WTC11 (cell line): ENCODE results near the gene OVOL3. TPM values are rescaled to one million over a fixed set of nuclear protein-coding genes. Genes with fewer than 3 reads are reported as not detected.

Experiments
- ATAC-seq: fragments of 200-7000 bp; cut with Tn5 transposase; 2 replicates; pipeline ENCODE4 v1.10.0; 2021; ENCODE audit warnings: mild to moderate bottlenecking, moderate library complexity
- CTCF ChIA-PET: fragments of 300-600 bp; sonication (Branson Sonifier 250); formaldehyde crosslinking; loops from one replicate; lab custom pipeline; 2021; ENCODE audit warnings: antibody characterized with exemption; lab: Charles Lee
- POLR2A ChIA-PET: fragments of 350-600 bp; sonication (Branson Sonifier 250); formaldehyde crosslinking; loops from one replicate; lab custom pipeline; 2021; ENCODE audit warnings: antibody characterized with exemption; lab: Charles Lee
- DNase-seq: peaks from one replicate; pipeline ENCODE4 v3.0.0; 2021; ENCODE audit warnings: low spot score
- H3K27ac Mint-ChIP-seq: 2 replicates; pipeline ENCODE4 v1.8.0; 2021; ENCODE audit warnings: mixed read lengths
- H3K27me3 Mint-ChIP-seq: 2 replicates; pipeline ENCODE4 v1.8.0; 2021; ENCODE audit warnings: low read depth, mild to moderate bottlenecking, moderate library complexity, mixed read lengths
- H3K36me3 Mint-ChIP-seq: 2 replicates; pipeline ENCODE4 v1.8.0; 2021; ENCODE audit warnings: mixed read lengths
- H3K4me1 Mint-ChIP-seq: 2 replicates; pipeline ENCODE4 v1.8.0; 2022; ENCODE audit warnings: mixed read lengths
- H3K4me3 Mint-ChIP-seq: 2 replicates; pipeline ENCODE4 v1.8.0; 2021; ENCODE audit warnings: mild to moderate bottlenecking, moderate library complexity, mixed read lengths
- H3K9me3 Mint-ChIP-seq: 2 replicates; pipeline ENCODE4 v1.8.0; 2021; ENCODE audit warnings: mixed read lengths
- ARID4B ChIP-seq: sonication (generic); formaldehyde crosslinking; IDR thresholded peaks from 2 replicates; pipeline ENCODE4 v1.8.0; 2023; ENCODE audit warnings: missing genetic modification reagents, mild to moderate bottlenecking, borderline replicate concordance
- ETV6 ChIP-seq: sonication (generic); formaldehyde crosslinking; IDR thresholded peaks from 2 replicates; pipeline ENCODE4 v1.8.1; 2022; ENCODE audit warnings: mild to moderate bottlenecking, missing genetic modification reagents
- IRF2 ChIP-seq: sonication (generic); formaldehyde crosslinking; IDR thresholded peaks from 2 replicates; pipeline ENCODE4 v1.8.0; 2022; ENCODE audit warnings: low read depth, missing genetic modification reagents, borderline replicate concordance
- KAT7 ChIP-seq: sonication (generic); formaldehyde crosslinking; IDR thresholded peaks from 2 replicates; pipeline ENCODE4 v1.8.1; 2023; ENCODE audit warnings: missing genetic modification reagents, mild to moderate bottlenecking, borderline replicate concordance
- MLX ChIP-seq: sonication (generic); formaldehyde crosslinking; IDR thresholded peaks from 2 replicates; pipeline ENCODE4 v1.8.1; 2023; ENCODE audit warnings: mild to moderate bottlenecking, missing genetic modification reagents, moderate library complexity
- MXD4 ChIP-seq: fragments of 250-450 bp; sonication (Bioruptor Pico); IDR thresholded peaks from 2 replicates; pipeline ENCODE4 v1.8.0; 2021; ENCODE audit warnings: mild to moderate bottlenecking, moderate library complexity, borderline replicate concordance
- RORB ChIP-seq: fragments of 250-450 bp; sonication (Bioruptor Pico); IDR thresholded peaks from 2 replicates; pipeline ENCODE4 v1.9.0; 2021; ENCODE audit warnings: mild to moderate bottlenecking
- ZNF121 ChIP-seq: sonication (generic); formaldehyde crosslinking; IDR thresholded peaks from 2 replicates; pipeline ENCODE4 v1.8.0; 2023; ENCODE audit warnings: missing genetic modification reagents
- ZNF219 ChIP-seq: sonication (generic); formaldehyde crosslinking; IDR thresholded peaks from 2 replicates; pipeline ENCODE4 v1.8.0; 2023; ENCODE audit warnings: missing genetic modification reagents, mild to moderate bottlenecking, borderline replicate concordance
- ZNF396 ChIP-seq: fragments of 250-450 bp; sonication (Bioruptor Pico); IDR thresholded peaks from 2 replicates; pipeline ENCODE4 v1.8.0; 2021; ENCODE audit warnings: mild to moderate bottlenecking, moderate library complexity, borderline replicate concordance
- total RNA-seq: library from RNA; stranded (reverse); gene quantifications from 3 replicates; pipeline ENCODE4 v1.2.3, GENCODE V29; 2021
- TF ChIP-seq, protein P1 (sequence below): sonication (generic); formaldehyde crosslinking; IDR thresholded peaks from 2 replicates; pipeline ENCODE4 v1.8.1; 2023; ENCODE audit warnings: mild to moderate bottlenecking, missing genetic modification reagents, borderline replicate concordance
- TF ChIP-seq, protein P2 (sequence below): sonication (generic); formaldehyde crosslinking; IDR thresholded peaks from 2 replicates; pipeline ENCODE4 v1.8.1; 2023; ENCODE audit warnings: mild to moderate bottlenecking, missing genetic modification reagents
- TF ChIP-seq, protein P3 (sequence below): sonication (generic); formaldehyde crosslinking; IDR thresholded peaks from 2 replicates; pipeline ENCODE4 v1.8.1; 2023; ENCODE audit warnings: mild to moderate bottlenecking, missing genetic modification reagents

OVOL3 gene
- total RNA-seq, 1 experiment from 2014 or later: not detected

DNA sequence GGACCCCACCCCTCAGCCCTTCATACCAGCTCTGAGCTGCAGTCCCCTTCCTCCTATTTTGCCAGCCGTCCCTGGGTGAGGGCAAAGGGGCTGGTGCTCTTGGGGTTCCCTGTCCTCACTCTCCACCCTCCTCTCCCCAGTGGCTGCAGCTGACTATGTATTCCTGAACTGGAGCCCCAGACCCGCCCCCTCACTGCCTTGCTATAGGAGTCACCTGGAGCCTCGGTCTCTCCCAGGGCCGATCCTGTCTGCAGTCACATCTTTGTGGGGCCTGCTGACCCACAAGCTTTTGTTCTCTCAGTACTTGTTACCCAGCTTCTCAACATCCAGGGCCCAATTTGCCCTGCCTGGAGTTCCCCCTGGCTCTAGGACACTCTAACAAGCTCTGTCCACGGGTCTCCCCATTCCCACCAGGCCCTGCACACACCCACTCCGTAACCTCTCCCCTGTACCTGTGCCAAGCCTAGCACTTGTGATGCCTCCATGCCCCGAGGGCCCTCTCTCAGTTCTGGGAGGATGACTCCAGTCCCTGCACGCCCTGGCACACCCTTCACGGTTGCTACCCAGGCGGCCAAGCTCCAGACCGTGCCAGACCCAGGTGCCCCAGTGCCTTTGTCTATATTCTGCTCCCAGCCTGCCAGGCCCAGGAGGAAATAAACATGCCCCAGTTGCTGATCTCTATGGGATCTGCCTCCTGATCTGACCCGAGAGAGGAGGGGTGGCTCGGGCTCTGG is 38.9 kb downstream of the OVOL3 start:
- CTCF ChIA-PET: interaction anchor here (2.6 kb wide), 1 partner anchor 22 kb away, joined by 11 read pairs; no protein-coding TSS in a partner anchor
- ATAC-seq: no peak
- Mint-ChIP-seq H3K36me3 (peaks cover 52% of the 10 kb centered on the region), H3K27ac (no peak overlapping the region), H3K4me3 (no peak overlapping the region), H3K9me3 (no peaks in the 10 kb centered on the region), H3K4me1 (0 out of 2 replicates have a peak, but pooled peaks cover 2% of the 10 kb centered on the region), H3K27me3 (no peaks in the 10 kb centered on the region; the same call in 1 of the 2 replicates)
- TF ChIP-seq ZNF396 (CRISPR knock-in tag): no peak
- no peak for DNase-seq
- POLR2A ChIA-PET: no interaction called here

DNA sequence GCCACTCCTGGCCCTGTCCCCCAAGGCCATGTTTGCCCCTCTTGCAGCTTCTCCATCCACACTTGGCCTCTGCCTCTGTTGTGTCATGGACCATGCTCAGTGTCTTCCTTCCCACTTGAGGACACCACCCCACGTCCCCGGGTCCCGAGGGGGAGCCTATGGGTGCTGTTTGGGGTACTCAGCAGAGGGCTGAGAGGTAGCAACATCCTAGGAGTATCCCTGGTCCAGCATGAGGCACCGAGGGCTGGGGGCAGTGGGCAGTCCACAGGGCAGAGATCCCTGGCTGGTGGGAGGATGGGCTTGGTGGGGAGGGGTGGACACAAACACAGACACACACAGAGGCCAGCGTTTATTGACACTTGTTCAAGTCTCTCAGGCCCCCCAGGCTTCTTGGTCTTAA is 39.6 kb downstream of the OVOL3 start:
- CTCF ChIA-PET: interaction anchor here (1.1 to 2.6 kb wide), 2 partner anchors 19 to 23 kb away, joined by 4 to 11 read pairs; no protein-coding TSS in a partner anchor
- no peak for DNase-seq
- no peak for TF ChIP-seq RORB (CRISPR knock-in tag)
- no peak for TF ChIP-seq ETV6
- no peak for TF ChIP-seq IRF2 (CRISPR knock-in tag)
- TF ChIP-seq, all 79 proteins: peak for 0
- H3K36me3 Mint-ChIP-seq: peaks cover 45% of the 10 kb centered on the region
- no peaks in the 10 kb centered on the region; the same call in 1 of the 2 replicates for H3K27me3 Mint-ChIP-seq
- POLR2A ChIA-PET: interaction anchor here (0.6 to 1.4 kb wide), 2 partner anchors 11 to 20 kb away, joined by 4 to 6 read pairs; partner anchors contain the start of gene CAPNS1
- H3K27ac Mint-ChIP-seq: no peak overlapping the region
- no peak overlapping the region for H3K4me3 Mint-ChIP-seq
- no peak for ATAC-seq
- H3K9me3 Mint-ChIP-seq: no peaks in the 10 kb centered on the region
- peaks cover 9% of the 10 kb centered on the region for H3K4me1 Mint-ChIP-seq

DNA sequence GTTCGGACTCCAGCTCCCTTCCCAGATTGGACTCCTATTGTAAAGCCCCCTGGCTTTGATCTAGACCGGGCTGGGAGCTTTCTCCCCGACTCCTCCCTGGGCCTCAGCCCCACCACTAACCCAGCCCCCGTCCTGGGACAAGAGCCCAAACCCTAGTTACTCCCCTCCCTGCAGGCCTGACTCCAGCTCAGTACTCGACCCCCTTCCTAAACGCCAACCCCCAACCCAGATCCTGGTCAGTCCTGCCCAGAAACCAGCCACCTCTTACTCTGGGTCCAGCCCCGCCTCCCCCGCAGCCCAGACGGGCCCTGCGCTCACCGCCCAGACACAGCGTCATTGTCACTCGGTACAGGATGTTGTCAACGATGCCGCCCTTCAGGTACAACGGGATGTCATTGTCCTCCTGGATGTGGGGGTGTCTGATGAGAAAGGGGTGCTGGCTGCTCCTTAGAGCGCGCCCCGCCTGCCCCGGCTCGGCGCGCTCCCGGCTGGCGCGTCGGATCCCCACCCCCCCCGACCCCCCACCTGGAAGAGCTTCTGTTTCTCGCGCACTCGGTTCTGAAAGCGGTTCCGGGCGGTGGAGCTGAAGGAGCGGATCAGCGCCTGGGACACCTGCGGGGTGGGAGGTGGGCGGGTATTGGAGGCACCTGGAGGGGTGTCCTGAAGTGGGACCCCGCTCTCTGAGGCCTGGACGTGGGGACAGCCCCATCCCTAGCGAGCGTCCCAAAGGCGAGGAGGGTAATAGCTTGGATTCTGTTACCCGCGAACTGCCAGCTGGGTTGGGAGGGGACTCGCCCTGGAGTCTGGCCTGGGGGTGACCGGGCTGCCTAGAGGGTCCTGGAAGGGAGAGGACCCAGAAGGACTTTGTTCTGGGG is 40.4 kb downstream of the OVOL3 start:
- H3K27me3 Mint-ChIP-seq: no peaks in the 10 kb centered on the region; the same call in 1 of the 2 replicates
- CTCF ChIA-PET: interaction anchor here (0.5 to 2.6 kb wide), 3 partner anchors 19 to 52 kb away, joined by 3 to 11 read pairs (median 4); no protein-coding TSS in a partner anchor
- peak; percentile 74 for ATAC-seq
- H3K9me3 Mint-ChIP-seq: no peaks in the 10 kb centered on the region
- H3K4me3 Mint-ChIP-seq: no peak overlapping the region
- TF ChIP-seq, protein P1, sequence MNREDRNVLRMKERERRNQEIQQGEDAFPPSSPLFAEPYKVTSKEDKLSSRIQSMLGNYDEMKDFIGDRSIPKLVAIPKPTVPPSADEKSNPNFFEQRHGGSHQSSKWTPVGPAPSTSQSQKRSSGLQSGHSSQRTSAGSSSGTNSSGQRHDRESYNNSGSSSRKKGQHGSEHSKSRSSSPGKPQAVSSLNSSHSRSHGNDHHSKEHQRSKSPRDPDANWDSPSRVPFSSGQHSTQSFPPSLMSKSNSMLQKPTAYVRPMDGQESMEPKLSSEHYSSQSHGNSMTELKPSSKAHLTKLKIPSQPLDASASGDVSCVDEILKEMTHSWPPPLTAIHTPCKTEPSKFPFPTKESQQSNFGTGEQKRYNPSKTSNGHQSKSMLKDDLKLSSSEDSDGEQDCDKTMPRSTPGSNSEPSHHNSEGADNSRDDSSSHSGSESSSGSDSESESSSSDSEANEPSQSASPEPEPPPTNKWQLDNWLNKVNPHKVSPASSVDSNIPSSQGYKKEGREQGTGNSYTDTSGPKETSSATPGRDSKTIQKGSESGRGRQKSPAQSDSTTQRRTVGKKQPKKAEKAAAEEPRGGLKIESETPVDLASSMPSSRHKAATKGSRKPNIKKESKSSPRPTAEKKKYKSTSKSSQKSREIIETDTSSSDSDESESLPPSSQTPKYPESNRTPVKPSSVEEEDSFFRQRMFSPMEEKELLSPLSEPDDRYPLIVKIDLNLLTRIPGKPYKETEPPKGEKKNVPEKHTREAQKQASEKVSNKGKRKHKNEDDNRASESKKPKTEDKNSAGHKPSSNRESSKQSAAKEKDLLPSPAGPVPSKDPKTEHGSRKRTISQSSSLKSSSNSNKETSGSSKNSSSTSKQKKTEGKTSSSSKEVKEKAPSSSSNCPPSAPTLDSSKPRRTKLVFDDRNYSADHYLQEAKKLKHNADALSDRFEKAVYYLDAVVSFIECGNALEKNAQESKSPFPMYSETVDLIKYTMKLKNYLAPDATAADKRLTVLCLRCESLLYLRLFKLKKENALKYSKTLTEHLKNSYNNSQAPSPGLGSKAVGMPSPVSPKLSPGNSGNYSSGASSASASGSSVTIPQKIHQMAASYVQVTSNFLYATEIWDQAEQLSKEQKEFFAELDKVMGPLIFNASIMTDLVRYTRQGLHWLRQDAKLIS (CRISPR knock-in tag): no peak
- TF ChIP-seq ZNF121 (CRISPR knock-in tag) (0 out of 2 replicates have a peak, but pooled peaks have one; percentile 21), ARID4B (CRISPR knock-in tag) (no peak), MLX (CRISPR knock-in tag) (no peak), ZNF219 (CRISPR knock-in tag) (no peak), MXD4 (no peak), KAT7 (CRISPR knock-in tag) (no peak)
- TF ChIP-seq, protein P2, sequence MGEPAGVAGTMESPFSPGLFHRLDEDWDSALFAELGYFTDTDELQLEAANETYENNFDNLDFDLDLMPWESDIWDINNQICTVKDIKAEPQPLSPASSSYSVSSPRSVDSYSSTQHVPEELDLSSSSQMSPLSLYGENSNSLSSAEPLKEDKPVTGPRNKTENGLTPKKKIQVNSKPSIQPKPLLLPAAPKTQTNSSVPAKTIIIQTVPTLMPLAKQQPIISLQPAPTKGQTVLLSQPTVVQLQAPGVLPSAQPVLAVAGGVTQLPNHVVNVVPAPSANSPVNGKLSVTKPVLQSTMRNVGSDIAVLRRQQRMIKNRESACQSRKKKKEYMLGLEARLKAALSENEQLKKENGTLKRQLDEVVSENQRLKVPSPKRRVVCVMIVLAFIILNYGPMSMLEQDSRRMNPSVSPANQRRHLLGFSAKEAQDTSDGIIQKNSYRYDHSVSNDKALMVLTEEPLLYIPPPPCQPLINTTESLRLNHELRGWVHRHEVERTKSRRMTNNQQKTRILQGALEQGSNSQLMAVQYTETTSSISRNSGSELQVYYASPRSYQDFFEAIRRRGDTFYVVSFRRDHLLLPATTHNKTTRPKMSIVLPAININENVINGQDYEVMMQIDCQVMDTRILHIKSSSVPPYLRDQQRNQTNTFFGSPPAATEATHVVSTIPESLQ (CRISPR knock-in tag): no peak
- TF ChIP-seq, protein P3, sequence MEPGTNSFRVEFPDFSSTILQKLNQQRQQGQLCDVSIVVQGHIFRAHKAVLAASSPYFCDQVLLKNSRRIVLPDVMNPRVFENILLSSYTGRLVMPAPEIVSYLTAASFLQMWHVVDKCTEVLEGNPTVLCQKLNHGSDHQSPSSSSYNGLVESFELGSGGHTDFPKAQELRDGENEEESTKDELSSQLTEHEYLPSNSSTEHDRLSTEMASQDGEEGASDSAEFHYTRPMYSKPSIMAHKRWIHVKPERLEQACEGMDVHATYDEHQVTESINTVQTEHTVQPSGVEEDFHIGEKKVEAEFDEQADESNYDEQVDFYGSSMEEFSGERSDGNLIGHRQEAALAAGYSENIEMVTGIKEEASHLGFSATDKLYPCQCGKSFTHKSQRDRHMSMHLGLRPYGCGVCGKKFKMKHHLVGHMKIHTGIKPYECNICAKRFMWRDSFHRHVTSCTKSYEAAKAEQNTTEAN (CRISPR knock-in tag): no peak
- TF ChIP-seq, all 79 proteins: peak for 1
- H3K36me3 Mint-ChIP-seq: peaks cover 37% of the 10 kb centered on the region
- peak; percentile 30 for DNase-seq
- peak overlapping the region; percentile 49; the same call in 1 of the 2 replicates for H3K27ac Mint-ChIP-seq
- H3K4me1 Mint-ChIP-seq: peaks cover 17% of the 10 kb centered on the region
- POLR2A ChIA-PET: interaction anchor here (0.6 to 1.4 kb wide), 2 partner anchors 11 to 21 kb away, joined by 4 to 6 read pairs; partner anchors contain the start of gene CAPNS1
